Activated T-helper 1 cell treated with Interleukin-2 at 50 U/mL for 16 hours (primary cell): Measurements from ENCODE around the gene ATP11A.

Source experiments
- DNase-seq: peaks from one replicate; pipeline ENCODE4 v3.0.0-alpha.2; 2020; ENCODE audit warnings: low read depth

Gene ATP11A

DNA sequence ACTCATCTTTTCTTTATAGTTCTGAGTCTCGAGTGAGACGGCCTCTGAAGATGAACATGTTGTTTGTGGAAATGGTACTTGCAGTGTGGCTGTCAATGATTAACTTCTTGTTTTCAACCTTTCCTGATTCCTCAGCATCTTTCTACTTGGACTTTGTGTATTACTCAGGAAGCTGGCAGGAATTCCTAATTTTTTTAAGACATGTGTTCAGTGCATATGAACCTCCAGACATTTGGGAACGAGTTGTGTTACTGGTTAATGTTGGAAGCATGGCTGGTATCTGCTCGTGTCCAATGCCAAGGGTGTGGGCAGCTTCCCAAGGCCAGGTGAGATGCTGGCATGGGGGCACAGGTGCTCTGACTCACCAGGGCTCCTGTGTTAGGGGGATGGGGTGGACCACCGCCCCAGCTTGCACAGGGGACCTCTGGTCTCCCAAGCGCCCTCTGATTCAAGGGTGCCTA, 218.1 kb downstream of the ATP11A start:
- no peak for DNase-seq

DNA sequence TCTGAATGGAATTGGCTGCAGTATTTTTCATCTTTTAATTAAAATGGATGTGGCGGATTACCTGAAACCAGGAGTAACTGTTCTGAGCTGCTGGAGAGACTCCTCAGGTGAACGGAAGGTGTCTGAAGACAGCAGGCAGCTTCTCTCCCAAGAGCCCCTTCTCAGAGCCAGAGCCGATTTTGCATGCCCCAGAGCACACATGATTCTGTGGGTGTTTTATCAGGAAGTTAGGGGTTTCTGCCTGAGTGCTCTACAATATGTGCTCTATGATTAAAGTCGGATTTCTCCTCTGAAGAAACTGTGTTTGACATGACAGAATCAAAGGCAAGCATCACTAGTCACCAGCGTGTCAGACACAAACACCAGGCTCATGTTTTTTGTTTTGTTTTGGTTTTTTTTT, 218.5 kb downstream of the ATP11A start:
- no peak for DNase-seq

DNA sequence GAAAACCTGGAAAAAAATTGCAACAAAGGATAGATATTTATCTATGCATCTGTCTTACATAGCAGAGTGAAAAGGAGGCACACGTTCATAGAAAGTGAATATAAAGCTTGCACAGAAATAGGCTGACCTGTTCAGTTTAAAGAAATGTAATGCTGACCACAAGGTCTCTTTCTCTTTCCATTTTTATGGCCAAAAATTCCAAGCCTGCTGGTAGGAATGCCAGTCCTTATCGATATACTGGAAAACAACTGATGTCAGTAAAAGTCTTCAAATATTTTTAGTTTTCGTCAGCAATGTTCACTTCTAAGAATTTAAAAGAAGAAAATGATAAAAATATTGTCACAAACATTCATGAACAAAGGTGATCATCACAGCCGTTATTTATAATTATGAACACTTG, 220.2 kb downstream of the ATP11A start:
- no peak for DNase-seq

DNA sequence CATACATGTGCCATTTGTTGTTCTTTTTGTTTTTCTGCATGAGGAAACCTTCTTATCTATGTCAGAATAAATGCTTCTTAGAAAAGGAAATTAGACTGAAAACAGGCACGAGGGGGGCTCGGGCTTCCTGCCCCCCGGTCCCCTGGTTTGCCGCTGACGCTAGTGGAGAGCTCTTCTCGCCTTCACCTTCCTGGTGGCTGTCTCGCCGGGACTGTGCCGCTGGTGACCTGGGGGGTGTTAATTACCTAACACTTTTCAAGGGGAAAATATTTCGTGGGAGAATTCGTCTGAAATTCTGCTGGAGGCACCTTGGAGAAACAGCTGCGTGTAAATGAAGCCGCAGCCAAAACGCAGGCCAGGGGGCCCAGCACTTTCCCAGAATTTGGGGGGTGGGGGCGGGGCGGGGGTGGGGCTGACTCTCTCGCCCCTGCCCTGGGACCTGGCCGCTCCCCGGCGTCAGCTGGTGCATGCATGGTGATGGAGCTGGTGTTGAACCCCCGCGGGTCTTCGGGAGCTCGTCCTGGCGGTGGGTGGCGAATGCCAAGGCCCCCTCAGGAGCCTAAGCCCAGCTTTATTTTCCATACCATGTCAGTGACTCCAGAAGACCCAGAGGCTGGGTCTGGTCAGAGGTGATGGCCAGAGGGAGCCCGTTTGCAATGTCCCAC, 220.9 kb downstream of the ATP11A start:
- DNase-seq = no peak

DNA sequence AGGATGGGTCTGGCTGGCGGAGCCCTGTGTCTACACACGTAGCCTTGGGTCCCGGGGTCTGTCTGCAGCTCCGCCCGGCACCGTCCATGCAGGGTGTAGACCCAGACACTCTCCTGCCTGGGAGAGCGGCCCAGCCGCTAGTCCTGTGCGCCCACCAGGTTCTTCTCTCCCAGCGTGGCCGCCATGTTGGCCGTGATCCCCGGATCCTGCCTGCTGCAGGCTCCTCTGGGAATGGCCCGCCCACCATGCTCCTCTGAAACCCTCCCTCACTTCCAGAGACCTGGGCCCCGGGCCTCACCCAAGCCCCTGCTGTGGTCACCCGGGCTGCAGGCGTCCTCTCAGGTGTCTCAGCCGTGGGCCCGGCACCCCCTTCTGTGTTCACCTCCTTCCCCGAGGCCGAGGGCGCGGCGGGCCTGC, 221.5 kb downstream of the ATP11A start:
- DNase-seq = no peak

DNA sequence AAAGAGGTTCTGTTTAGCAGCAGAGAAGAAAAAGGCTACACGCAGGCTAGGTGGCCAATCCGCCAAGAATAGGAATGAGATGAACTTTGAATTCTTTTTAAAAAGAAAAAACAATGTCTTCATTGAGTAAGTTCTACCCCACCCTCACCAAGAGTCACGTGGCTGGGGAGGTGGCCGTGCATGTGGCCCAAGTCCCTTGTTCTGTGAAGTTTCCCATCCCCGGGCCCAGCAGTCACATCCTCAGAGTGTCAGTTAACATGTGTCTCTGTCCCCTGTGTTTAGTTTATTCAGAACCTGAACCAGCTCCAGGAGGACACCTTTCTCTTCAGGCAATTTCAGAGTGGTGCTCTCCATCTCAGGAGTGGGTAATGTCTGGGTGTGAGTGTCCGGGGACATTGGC, 222.0 kb downstream of the ATP11A start:
- DNase-seq = no peak

DNA sequence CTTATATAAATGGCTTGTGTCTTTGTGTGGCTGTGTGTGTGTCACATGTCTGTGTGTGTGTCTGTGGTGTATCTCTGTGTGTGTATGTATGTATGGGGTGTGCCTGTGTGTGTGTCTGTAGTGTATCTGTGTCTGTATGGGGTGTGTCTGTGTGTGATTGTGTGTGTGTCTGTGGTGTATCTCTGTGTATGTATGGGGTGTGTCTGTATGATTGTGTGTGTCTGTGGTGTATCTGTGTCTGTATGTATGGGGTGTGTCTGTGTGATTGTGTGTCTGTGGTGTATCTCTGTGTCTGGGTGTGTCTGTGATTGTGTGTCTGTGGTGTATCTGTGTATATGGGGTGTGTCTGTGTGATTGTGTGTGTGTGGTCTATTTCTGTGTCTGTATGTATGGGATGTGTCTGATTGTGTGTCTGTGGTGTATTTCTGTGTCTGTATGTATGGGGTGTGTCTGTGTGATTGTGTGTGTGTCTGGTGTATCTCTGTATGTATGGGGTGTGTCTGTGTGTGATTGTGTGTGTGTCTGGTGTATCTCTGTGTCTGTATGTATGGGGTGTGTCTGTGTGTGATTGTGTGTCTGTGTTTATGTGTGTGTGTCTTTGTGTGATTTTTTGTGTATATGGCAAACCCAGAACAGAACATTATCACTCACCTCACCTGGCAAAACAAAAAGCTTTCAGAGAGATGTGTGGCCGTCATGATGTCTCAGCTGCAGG, 223.0 kb downstream of the ATP11A start:
- DNase-seq = no peak

DNA sequence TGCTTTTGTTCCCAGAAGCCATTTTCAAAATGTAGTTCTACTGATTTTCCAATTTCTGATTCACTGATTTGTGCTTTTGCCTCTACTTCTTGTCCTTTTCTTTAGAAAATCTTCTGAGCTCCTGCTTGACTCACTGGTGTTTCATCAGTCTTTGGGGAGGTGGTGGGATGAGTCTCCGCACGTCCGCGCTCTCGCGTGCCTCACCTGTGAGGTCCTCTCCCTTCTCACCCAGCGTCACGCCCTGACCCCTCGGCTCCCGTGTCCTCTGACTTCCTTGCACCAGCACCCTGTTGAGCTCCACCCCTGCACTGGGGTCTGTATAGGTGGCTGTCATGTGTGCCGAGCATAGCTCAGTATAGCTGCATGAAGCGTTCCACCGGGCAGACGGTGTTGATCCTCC, 226.5 kb downstream of the ATP11A start:
- no peak for DNase-seq

DNA sequence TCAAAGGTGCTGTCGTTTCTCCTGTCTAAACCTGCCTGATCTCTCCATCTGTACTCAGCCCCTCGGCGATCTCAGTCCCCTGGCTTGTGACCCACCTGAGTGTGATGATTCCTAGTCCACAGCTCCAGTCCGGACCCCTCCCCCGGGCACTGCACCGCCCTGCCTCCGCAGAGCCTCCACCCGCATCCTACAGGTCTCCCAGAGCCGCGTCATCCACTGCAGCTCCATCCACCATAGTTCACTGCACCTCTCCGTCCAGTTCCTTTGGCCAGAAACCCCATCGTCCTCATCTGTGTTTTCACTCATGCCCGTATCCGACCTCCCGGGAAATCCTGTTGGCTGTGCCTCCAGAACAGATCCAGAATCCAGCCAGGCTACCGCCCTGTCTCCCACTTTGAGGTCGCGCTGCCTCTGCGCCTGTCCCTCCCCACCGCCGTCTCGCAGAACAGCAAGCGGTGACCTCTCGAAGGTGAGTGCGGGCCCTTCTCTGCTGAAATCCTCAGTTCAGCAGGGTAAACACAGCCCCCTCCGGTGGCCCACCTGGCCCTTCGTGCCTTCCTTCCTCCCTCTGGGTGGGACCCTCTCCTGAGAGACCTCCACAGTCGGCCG, 227.3 kb downstream of the ATP11A start:
- DNase-seq = no peak

DNA sequence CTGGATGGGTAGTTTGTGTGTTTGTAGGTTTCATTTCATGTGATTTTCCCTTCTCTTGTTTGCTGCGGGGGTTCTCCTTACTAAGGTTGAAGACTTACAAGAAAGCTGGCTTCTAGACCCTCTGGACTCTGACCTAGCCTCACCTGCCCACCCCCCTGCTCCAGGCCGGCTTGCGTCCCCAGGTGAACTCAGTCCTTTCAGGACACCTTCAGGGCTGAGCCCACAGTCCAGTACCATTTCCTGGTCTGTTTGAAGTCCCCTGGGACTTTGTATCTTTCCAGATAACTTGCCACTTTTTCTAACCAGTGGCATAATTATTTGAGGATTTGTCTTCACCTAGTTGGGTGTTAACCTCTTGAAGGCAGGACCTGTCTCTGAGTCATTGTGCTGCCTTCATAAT, 227.9 kb downstream of the ATP11A start:
- DNase-seq = no peak

DNA sequence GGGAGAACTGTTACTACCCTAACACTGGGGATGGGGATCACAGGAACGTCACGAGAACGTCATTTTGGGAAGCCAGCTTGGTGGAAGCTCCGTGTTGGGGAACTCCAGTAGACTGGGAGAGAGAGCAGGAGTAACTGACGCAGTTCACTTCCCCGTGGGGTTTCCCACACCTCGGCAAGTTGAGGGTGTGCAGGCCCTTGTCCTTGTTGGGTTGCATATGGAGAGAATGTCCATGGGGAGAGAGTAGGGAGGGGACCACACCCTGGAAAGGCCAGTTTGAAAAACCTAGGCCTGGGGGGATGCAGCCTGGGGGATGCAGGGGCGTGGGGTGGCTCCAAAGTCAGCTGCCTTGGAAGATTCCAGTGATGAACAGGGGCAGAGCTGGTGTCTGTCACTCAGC, 228.4 kb downstream of the ATP11A start:
- no peak for DNase-seq

DNA sequence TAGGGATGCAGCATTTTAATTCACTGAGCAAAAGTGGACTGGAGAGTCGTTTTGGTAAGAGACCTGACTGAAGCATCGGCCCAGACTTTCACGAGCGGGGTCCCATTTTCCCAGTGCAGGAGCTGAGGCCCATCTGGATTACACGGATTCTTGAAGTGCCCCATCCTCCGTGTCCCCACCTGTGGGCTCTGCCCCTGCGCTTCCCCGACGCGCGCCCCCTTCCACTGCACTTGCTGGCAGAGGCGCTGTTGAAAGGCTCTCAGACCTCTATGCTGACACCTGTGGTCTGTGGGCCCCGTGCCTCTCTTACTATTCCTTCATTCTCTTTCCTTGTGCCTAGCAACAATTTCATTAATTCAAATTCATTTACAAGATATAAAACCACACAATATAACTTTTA, 228.9 kb downstream of the ATP11A start:
- DNase-seq = no peak

DNA sequence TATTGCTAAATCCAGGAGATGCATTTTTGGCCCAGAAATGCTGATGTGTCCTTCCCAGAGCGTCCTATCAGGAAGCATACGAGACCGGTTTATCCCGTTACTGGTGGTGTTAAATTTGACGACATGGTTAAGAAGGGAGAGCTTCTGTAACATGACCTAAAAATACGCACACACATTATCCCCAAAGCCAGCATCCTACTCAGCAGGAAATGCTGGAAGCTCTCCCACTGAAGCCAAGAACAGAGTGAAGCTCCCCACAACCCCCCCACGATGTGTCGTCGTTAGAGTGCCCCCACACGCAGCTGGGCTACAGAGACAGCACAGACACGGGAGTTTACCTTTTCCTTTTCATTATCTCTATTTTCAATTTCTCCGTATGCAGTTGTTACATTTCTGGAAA, 234.1 kb downstream of the ATP11A start:
- DNase-seq = no peak

DNA sequence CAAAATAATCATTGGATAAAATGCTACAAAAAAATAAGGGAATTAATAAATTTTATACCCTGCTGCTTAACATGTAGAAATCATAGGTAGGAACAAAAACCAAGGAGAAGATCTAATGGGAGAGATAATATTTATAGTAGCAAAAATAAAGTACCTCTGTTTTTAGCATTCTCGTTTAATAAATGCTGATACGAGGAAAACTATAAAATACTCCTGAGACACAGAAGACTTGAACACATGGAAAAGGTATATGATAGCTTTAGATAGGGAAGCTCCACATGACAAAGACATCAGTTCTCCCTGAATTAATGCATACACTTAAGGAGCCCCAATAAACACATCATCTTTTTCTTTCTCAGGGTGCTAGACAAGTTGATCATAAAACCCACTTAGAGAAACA, 234.5 kb downstream of the ATP11A start:
- DNase-seq = no peak

DNA sequence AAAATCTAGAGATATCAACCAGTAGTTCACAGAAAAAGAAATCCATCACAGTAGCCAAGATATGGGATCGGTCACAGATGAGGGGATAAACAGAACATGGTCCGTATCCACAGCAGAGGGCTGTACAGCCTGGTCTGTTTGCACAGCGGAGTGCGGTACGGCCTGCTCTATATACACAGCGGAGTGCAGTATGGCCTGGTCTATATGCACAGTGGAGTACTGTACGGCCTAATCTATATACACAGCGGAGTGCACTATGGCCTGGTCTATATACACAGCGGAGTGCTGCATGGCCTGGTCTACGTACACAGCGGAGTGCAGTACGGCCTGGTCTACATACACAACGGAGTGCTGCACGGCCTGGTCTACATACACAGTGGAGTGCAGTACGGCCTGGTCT, 236.2 kb downstream of the ATP11A start:
- DNase-seq = no peak

DNA sequence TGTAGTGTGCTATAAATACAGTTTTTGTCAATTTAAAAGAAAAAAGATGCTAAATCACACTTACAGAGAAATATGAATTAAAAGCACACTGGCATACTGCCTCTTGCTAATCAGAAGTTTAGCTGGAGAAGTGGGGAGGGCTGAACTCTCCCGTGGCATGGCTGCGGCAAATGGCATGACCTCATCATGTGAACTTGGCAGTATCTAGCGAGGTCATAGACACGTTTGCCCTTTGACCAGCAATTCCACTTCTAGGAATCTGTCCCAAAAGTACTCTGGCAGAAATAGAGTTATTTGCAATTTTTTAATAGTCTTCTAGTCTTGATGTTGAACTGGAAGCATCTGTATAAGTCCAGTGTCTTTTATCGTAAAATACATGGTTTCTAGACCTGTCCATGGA, 237.2 kb downstream of the ATP11A start:
- no peak for DNase-seq

DNA sequence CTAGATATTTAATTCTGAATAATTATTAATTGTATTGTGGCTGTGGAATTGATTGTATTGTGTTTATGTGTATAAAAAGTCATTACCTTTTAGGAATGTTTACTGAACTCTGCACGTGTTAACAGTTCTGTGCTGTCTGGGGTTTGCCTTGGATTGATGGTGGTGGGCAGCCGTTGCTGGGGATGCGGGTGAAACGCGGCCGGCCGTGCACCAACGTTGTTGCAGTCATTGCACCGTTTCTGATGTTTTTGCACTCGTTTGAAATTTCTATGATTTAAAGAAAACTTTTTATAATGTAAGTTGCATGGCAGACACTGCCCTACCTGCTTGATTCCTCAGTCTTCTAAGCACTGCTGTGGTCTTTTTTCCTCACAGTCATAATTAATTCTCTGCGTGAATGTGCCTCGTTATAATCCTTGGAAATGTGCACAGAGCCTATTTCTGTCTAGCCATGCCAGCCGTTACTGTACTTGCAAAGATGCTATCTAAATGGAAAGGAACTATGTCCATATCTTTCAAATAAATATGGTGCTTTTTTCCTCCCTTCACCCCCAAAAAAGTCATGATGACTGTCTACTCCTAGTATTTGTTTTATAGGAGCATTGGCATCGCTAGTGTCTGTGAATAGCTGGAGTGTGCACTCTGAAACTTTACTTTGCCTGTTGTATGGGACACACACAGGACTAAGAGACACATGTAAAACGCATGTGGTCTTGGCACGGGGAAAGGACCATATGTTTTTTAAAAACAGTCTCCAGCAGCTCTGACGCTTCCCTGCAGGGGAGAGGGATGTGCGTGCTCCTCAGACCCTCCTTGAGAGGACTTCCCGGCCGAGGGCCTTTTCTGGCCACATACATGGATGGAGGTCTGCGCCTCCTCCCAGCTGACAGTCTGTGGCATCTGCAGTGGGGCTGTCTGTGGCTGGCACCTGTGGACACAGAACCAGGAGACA, 238.5 kb downstream of the ATP11A start:
- DNase-seq = no peak

DNA sequence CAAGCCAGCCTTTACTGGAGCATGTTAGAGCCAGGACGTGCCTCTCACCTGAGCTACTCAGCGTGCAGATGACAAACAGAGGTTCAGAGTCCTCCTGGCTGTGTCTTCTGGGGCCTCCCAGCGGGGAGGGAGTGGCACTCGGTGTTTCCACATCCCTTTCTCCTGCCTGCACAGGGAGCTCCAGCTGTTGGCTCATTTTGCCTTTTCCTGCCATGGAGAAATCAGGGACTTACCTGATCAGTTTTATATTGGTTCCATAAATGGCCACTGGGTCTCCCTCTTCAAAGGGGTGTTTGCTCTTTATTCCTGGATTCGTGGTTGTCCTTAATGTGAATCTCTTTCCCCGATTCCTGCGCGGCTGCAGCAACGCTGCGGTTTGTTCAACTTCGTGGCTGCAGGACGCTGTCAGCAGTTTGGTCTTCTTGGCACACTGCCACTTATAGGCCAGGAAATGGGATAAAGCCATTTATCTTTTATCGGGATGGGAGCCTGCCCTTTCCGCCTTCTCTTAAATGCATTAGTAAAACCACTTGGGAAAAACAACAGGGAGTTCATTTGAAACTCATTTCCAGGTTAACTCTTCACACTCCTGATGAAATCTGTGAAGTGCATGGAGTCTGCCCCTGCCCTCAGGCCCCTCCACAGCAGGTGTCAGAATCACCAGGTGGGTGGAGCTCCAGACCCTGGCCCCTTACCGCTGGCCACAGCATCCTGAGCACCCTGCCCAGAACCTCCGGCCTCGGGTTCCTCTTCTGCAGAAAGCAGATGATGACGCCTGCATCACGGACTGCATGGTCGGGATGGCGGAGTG, 239.3 kb downstream of the ATP11A start:
- no peak for DNase-seq

DNA sequence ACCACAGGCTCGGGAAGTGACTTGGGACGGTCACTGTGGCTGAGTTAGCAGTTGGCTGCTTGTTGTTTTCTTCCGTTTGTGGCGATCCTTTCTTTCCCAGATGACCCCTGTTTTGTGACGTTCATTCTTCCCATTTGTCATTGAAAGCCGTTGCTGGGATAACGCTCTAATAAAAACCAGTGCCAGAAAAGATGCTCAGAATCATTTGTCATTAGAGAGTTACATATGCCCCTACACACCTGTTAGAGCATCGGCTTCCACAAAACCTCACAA, 239.9 kb downstream of the ATP11A start:
- DNase-seq = no peak

DNA sequence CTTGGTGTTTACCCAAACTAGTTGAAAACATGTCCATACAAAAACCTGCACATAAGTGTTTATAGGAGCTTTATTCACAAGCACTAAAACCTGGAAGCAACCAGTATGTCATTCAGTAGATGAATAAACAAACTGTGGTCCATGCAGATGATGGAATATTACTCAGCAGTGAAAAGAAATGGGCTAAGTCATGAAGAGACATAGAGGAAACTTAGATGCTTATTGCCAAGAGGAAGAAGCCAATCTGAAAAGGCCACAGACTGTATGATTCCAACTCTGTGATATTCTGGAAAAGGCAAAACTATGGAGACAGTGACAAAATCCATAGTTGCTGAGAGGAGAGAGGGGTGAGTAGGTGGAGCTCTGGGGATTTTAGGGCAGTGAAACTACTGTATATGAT, 240.4 kb downstream of the ATP11A start:
- no peak for DNase-seq

DNA sequence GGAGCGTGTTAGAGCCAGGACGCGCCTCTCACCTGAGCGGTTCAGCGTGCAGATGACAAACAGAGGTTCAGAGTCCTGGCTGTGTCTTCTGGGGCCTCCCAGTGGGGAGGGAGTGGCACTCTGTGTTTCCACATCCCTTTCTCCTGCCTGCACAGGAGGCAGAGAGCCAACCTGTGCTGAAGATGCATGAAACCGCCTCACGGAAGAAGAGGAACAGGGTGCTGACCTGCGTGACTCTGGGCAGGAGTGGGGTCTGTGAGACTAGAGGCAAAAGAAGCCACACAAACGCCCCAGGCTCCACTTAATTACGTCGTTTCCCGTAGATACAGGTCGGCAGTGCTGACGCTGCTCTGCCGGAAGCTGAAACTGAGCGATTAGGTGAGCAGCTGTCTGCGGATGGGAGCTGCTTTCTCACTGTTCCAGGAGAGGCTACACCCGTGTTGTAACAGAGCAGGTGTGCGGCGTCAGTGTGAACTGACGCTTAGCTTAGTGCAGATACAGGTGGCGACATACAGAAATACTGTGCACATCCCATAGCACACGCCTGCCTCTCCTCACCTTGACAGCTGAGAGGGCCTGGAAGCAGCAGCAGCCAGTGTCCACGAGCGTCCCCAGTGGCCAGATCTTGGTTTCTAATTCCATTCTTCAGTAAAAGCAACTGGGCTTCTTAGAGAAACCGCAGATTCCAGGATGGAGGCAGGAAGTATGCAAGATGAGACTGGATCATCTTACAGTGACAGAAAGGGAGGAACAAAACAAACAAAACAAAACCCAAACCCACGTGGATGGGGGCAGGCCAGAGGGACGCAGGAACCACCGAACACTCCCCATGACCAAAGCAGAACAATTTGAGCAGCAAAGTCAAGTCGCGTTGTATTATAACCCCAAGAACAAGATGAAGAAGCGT, 241.4 kb downstream of the ATP11A start:
- DNase-seq = no peak
